DND-41 (cell line): ENCODE measurements around the gene NAGLU.

Source experiments
- ATAC-seq: fragments of 200-7000 bp; cut with Tn5 transposase; 3 replicates; pipeline ENCODE4 v1.9.1; 2021; ENCODE audit warnings: low read depth; ENCODE audit not compliant: insufficient read depth
- DNase-seq: peaks from one replicate; pipeline ENCODE4 v3.0.0-alpha.2; 2020
- H2AFZ ChIP-seq: 2 replicates; pipeline ENCODE4 v1.6.0; 2012; ENCODE audit warnings: low read depth, low read length
- H3K27ac ChIP-seq: 2 replicates; pipeline ENCODE4 v1.5.1; 2012; ENCODE audit warnings: low read length, inconsistent platforms
- H3K27me3 ChIP-seq: fragments of 200-600 bp; sonication (generic); 2 replicates; pipeline ENCODE4 v1.6.0; 2012; ENCODE audit warnings: low read length, mild to moderate bottlenecking, inconsistent platforms; ENCODE audit not compliant: insufficient read depth, poor library complexity
- H3K36me3 ChIP-seq: 2 replicates; pipeline ENCODE4 v1.5.1; 2012; ENCODE audit warnings: low read length, inconsistent platforms; ENCODE audit not compliant: insufficient read depth
- H3K4me1 ChIP-seq: 2 replicates; pipeline ENCODE4 v1.5.1; 2012; ENCODE audit warnings: mild to moderate bottlenecking, low read length; ENCODE audit not compliant: insufficient read depth
- H3K4me2 ChIP-seq: 2 replicates; pipeline ENCODE4 v1.6.0; 2012; ENCODE audit warnings: mild to moderate bottlenecking, moderate library complexity, low read length, inconsistent platforms; ENCODE audit not compliant: insufficient read depth
- H3K4me3 ChIP-seq, 2 experiments: fragments of 200-600 bp in 1 of 2; shearing (Covaris generic) in 1 of 2; 2 replicates each; pipeline ENCODE4 v1.5.1; 2012 to 2016; ENCODE audit warnings: inconsistent platforms in 2 of 2, low read length in 2 of 2, mild to moderate bottlenecking in 2 of 2, low read depth in 1 of 2, moderate library complexity in 1 of 2
- H3K79me2 ChIP-seq: 2 replicates; pipeline ENCODE4 v1.6.0; 2012; ENCODE audit warnings: low read length, inconsistent platforms; ENCODE audit not compliant: insufficient read depth
- H3K9ac ChIP-seq: 2 replicates; pipeline ENCODE4 v1.6.0; 2012; ENCODE audit warnings: low read depth, mild to moderate bottlenecking, inconsistent platforms, low read length, moderate library complexity
- H3K9me3 ChIP-seq: 2 replicates; pipeline ENCODE4 v1.5.1; 2012; ENCODE audit warnings: low read length, moderate library complexity, mild to moderate bottlenecking, inconsistent platforms; ENCODE audit not compliant: insufficient read depth, severe bottlenecking
- H4K20me1 ChIP-seq: 2 replicates; pipeline ENCODE4 v1.6.0; 2012; ENCODE audit warnings: low read length; ENCODE audit not compliant: insufficient read depth
- EZH2 ChIP-seq: IDR thresholded peaks from 3 replicates; pipeline ENCODE4 v1.6.1; 2012; ENCODE audit warnings: borderline replicate concordance, low read depth, mild to moderate bottlenecking, moderate library complexity, low read length, inconsistent platforms; ENCODE audit not compliant: severe bottlenecking
- TF ChIP-seq, protein P1 (sequence below): IDR thresholded peaks from 2 replicates; pipeline ENCODE4 v1.5.1; 2012; ENCODE audit warnings: borderline replicate concordance, low read length, moderate library complexity, mild to moderate bottlenecking; ENCODE audit not compliant: poor library complexity, severe bottlenecking; ENCODE audit errors: extremely low read depth

NAGLU gene

DNA sequence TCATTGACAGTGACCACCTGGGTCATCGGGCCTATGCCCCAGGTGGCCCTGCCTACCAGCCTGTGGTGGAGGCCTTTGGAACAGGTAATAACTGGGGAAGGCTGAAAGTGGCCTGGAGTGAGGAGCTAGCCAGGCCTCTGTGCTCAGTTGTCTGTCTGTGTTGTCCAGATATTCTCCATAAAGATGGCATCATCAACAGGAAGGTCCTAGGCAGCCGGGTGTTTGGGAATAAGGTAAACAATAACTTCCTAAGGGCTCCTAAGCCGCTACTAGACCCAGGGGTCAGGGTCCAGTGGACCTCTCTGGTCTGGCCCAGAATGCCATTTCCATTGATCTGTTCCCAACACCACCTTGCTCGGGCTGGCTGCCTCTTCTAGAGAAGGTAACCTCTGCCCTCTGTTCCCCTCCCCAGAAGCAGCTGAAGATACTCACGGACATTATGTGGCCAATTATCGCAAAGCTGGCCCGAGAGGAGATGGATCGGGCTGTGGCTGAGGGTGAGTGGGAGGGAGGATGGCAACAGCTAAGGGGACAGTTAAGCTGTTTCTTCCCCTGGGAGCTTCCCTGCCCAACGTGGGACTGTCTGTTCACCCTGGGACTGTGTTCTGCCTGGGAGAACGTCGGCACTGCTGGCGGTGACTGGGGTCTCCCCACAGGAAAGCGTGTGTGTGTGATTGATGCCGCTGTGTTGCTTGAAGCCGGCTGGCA, 28.9 kb downstream of the NAGLU start:
- no peak overlapping the region for H3K4me3 ChIP-seq
- H3K4me2 ChIP-seq: peak overlapping the region; percentile 100; the same call in 1 of the 2 replicates
- H3K27ac ChIP-seq: no peak overlapping the region
- no peak overlapping the region for H2AFZ ChIP-seq
- ATAC-seq (no peak), DNase-seq (no peak)
- peaks cover 76% of the 10 kb centered on the region for H3K4me1 ChIP-seq
- no peak overlapping the region for H3K9ac ChIP-seq
- H3K36me3 ChIP-seq: peaks cover 69% of the 10 kb centered on the region
- TF ChIP-seq, protein P1, sequence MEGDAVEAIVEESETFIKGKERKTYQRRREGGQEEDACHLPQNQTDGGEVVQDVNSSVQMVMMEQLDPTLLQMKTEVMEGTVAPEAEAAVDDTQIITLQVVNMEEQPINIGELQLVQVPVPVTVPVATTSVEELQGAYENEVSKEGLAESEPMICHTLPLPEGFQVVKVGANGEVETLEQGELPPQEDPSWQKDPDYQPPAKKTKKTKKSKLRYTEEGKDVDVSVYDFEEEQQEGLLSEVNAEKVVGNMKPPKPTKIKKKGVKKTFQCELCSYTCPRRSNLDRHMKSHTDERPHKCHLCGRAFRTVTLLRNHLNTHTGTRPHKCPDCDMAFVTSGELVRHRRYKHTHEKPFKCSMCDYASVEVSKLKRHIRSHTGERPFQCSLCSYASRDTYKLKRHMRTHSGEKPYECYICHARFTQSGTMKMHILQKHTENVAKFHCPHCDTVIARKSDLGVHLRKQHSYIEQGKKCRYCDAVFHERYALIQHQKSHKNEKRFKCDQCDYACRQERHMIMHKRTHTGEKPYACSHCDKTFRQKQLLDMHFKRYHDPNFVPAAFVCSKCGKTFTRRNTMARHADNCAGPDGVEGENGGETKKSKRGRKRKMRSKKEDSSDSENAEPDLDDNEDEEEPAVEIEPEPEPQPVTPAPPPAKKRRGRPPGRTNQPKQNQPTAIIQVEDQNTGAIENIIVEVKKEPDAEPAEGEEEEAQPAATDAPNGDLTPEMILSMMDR: no peak
- TF ChIP-seq EZH2: no peak
- peaks cover 18% of the 10 kb centered on the region; the same call in 1 of the 2 replicates for H4K20me1 ChIP-seq
- peaks cover 68% of the 10 kb centered on the region for H3K79me2 ChIP-seq
- H3K9me3 ChIP-seq: no peaks in the 10 kb centered on the region
- no peaks in the 10 kb centered on the region for H3K27me3 ChIP-seq

DNA sequence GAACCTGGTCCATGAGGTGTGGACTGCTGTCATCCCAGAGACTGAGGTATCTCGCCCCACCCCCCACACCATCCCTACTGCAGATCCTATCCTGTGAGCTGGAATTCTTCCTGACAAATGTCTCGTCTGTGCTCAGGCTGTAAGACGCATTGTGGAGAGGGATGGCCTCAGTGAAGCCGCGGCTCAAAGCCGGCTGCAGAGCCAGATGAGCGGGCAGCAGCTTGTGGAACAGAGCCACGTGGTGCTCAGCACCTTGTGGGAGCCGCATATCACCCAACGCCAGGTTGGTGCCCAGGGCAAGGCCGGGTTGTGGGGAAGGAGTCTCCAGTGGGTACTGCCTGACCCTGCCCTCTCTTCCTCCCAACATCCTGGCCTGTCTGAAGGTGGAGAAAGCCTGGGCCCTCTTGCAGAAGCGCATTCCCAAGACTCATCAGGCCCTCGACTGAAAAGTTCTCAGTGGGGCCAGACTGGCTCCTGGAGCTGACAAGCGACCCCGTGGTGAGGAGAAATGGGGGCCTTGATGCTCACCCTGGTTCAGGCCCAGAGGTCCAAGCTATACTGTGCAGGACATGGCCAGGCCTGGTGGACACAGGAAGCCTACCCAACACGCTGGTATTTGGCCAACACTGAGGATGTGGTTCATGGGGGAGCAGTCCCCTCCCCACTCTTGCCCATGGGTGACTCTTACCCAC, 29.6 kb downstream of the NAGLU start:
- peaks cover 71% of the 10 kb centered on the region for H3K79me2 ChIP-seq
- no peaks in the 10 kb centered on the region for H3K9me3 ChIP-seq
- H3K9ac ChIP-seq: peak overlapping the region; percentile 82

DNA sequence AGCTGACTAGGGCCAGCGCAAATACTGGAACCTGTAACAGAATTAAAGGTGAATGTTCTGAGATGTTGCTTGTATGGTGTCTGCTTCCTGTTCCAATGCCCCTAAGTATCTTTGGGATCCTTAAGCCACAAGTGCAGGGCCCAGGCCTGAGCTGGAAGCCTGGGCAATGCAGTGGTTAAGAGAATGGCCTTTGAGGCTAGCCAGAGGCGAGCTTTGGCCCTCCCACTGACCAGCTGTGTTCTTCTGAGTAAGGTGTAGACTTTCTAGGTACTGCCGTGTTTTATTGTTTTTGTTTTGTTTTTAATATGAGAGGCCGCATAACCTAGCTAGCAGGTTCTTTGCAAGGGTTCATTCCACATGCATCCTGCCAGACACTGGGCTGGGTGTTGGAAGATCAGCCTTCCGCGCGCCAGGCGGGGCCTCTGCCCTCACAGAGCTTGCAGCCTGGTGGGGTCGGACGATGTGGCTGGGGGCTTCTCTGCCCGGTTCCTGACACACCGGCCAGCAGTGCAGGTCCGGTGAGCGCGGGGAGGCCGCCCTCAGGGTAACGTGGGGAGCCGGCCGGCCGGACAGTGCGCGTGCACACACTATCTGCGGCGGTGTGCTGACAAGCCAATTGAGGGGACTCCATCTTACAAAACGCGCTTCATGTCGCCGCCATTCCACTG, 30.3 kb downstream of the NAGLU start:
- Histone ChIP-seq H3K27me3 (no peaks in the 10 kb centered on the region), H3K36me3 (peaks cover 82% of the 10 kb centered on the region), H3K79me2 (peaks cover 75% of the 10 kb centered on the region), H3K9me3 (no peaks in the 10 kb centered on the region), H3K4me2 (peak overlapping the region; percentile 95), H3K4me1 (peaks cover 75% of the 10 kb centered on the region), H3K9ac (peak overlapping the region; percentile 82), H2AFZ (peak overlapping the region; percentile 84), H3K27ac (peak overlapping the region; percentile 89), H4K20me1 (peaks cover 19% of the 10 kb centered on the region; the same call in 1 of the 2 replicates), H3K4me3 (peak overlapping the region; percentile 63 to 74; a peak in 3 of 4 replicates)
- ATAC-seq (peak; percentile 1; the same call in 1 of the 3 replicates), DNase-seq (no peak)
- TF ChIP-seq, protein P1: no peak
- TF ChIP-seq EZH2: no peak

More for the DNA sequence above, 29.6 kb downstream of the NAGLU start:
- Histone ChIP-seq H3K4me3 (peak overlapping the region in 1 of 2 experiments; percentile 74; a peak in 1 of 4 replicates), H3K4me1 (peaks cover 78% of the 10 kb centered on the region), H3K27ac (peak overlapping the region; percentile 89), H4K20me1 (peaks cover 19% of the 10 kb centered on the region; the same call in 1 of the 2 replicates), H3K4me2 (peak overlapping the region; percentile 95), H3K36me3 (peaks cover 76% of the 10 kb centered on the region), H3K27me3 (no peaks in the 10 kb centered on the region), H2AFZ (no peak overlapping the region)
- TF ChIP-seq, protein P1: no peak
- TF ChIP-seq EZH2: no peak
- no peak for ATAC-seq
- DNase-seq: no peak
